Lower leg skin (tissue), 4 donors: ENCODE results near the gene PTPRN2. TPM values are rescaled to one million over a fixed set of nuclear protein-coding genes. Genes with fewer than 3 reads are reported as not detected.

Source experiments
- DNase-seq, 2 donors: peaks; one replicate each; pipeline ENCODE4 v3.0.0-alpha.2; 2019; ENCODE audit warnings: low spot score in 2 of 2
- H3K4me3 ChIP-seq: fragments of 200-600 bp; sonication (generic); 2 replicates; pipeline ENCODE4 v1.5.1; 2017; ENCODE audit warnings: mild to moderate bottlenecking, low read depth; ENCODE audit not compliant: poor library complexity, severe bottlenecking
- CTCF ChIP-seq, 3 donors: fragments of 450-650 bp; IDR thresholded peaks; one replicate each; pipeline ENCODE4 v1.5.1; 2016; ENCODE audit warnings: antibody characterized with exemption in 3 of 3, mild to moderate bottlenecking in 3 of 3, moderate library complexity in 2 of 3
- POLR2A ChIP-seq, 2 donors: fragments of 450-650 bp; IDR thresholded peaks; one replicate each; pipeline ENCODE4 v1.6.1; 2016 to 2017; ENCODE audit warnings: antibody characterized with exemption in 2 of 2, mild to moderate bottlenecking in 1 of 2, moderate library complexity in 1 of 2
- WGBS, 2 donors: methylation state at CpG; one replicate each; pipeline ENCODE4 v1.1.5; 2018; 5-methylcytosine and 5-hydroxymethylcytosine counted together
- intact Hi-C: fragments of 100-400 bp; cut with DNase I; formaldehyde crosslinking; loops from one replicate; pipeline ENCODE4 v1.15.0; 2023; ENCODE audit warnings: low total_unique reads
- total RNA-seq, 4 donors: library from RNA; depleted of rRNA; stranded (reverse); fragments of >200 nt; gene quantifications; one replicate each; pipeline ENCODE4 v1.1.0, GENCODE V29; 2016

The PTPRN2 gene
- total RNA-seq, 4 donors from 2014 or later = 0.11 to 1.6 (median 0.92) TPM

GRCh38 chr7:157857578-157858075, 730.0 kb downstream of the PTPRN2 start:
- TF ChIP-seq POLR2A (IDR thresholded peaks at IDR 0.05) = no peak
- no peak for TF ChIP-seq CTCF (IDR thresholded peaks at IDR 0.05)
- no peak for DNase-seq
- H3K4me3 ChIP-seq = no peak overlapping the region
- WGBS, 2 donors = 41 to 55% methylated on average over 21 of the region's 21 CpGs
- intact Hi-C loops = no loop called here

GRCh38 chr7:157856873-157857577, 730.6 kb downstream of the PTPRN2 start:
- intact Hi-C loops = no loop called here
- 83 to 89% methylated on average over 22 of the region's 22 CpGs for WGBS, 2 donors
- DNase-seq = no peak
- TF ChIP-seq POLR2A (IDR thresholded peaks at IDR 0.05) (no peak), CTCF (IDR thresholded peaks at IDR 0.05) (no peak)
- no peak overlapping the region for H3K4me3 ChIP-seq

GRCh38 chr7:157855452-157856213, 732.0 kb downstream of the PTPRN2 start:
- intact Hi-C loops = no loop called here
- H3K4me3 ChIP-seq = no peak overlapping the region
- DNase-seq = no peak
- TF ChIP-seq POLR2A (IDR thresholded peaks at IDR 0.05) (no peak), CTCF (IDR thresholded peaks at IDR 0.05) (no peak)
- WGBS, 2 donors = 79 to 82% methylated on average over 22 of the region's 22 CpGs

- TF ChIP-seq CTCF (IDR thresholded peaks at IDR 0.05) (no peak), POLR2A (IDR thresholded peaks at IDR 0.05) (no peak)
- H3K4me3 ChIP-seq = no peak overlapping the region
- WGBS, 2 donors = 91 to 95% methylated on average over 22 of the region's 22 CpGs
- intact Hi-C loops = no loop called here
- no peak for DNase-seq
These were observed 732.6 kb downstream of the PTPRN2 start for GRCh38 chr7:157855016-157855415.

- no peak overlapping the region for H3K4me3 ChIP-seq
- intact Hi-C loops = no loop called here
- TF ChIP-seq POLR2A (IDR thresholded peaks at IDR 0.05) = no peak
- TF ChIP-seq CTCF (IDR thresholded peaks at IDR 0.05) = no peak
- 75 to 81% methylated on average over 24 to 27 of the region's 28 CpGs for WGBS, 2 donors
- peak; percentile 78 to 92 for DNase-seq
These were observed 733.3 kb downstream of the PTPRN2 start for GRCh38 chr7:157854066-157854891.
